HG03045 (cell line): ENCODE data around the gene ELN.

Source experiments
- ATAC-seq: cut with Tn5 transposase; IDR thresholded peaks from one replicate; pipeline ENCODE4 v1.9.1; 2021; ENCODE audit warnings: mild to moderate bottlenecking, moderate library complexity; ENCODE audit not compliant: unreplicated experiment

ELN gene

DNA sequence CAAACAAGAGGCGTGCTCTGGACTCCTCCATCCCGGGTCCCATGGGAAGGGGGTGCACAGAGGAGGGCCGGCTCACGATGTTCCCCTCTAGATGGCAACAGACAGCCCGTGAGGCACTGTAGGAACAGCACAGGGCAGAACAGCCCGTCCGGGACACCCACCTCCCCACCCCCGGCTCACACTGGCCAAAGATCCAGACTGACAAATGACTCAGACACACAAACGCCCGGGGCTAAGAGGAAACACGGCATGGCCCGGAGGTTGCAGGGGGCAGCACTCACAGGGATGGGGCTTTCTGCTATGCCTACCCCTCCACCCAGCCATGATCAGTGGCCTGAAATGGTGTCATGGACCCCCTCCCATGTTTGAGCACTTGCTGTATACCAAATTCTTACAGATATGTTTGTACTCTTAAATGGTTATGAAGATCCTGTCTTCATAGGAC is 4.9 kb upstream of the ELN start:
- no peak for ATAC-seq

DNA sequence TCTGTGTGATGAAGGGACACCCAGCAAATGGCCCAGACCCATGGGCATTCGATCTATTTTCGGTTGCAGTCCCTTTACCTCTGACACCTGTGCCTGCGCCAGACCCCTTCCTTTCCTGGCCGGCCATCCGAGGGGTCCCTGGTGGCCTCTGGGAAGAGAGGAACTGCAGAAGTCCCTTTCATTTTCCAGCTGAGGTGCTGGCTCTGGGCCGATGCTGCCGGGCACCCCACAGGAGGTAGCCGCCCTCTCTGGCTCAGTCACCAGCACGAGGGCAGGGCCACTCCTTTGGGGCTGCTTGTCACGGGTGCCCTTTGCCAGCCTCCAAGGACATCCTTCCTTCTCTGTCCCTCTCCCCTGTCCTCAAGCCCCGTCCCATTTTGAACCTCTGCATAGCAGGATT is 4.2 kb upstream of the ELN start:
- ATAC-seq = no peak

DNA sequence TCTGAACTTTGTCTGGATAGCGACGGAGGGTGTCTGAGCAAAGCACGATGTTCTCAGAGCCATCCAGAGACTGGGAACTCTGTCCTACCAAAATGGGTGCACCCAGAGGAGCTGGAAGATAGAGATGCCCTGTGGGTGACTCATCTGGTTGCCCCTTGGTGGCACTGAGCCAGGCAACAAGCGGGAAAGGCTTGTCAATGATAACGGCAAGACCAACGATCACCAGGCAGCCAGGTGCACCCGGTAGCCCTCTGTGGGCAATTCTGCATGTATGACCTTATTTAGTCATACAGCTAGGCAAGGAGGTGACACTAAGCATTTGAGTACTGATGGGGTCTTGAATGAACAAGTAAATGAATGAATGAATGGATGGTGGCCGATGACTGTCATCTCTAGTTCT is 2.8 kb upstream of the ELN start:
- no peak for ATAC-seq

DNA sequence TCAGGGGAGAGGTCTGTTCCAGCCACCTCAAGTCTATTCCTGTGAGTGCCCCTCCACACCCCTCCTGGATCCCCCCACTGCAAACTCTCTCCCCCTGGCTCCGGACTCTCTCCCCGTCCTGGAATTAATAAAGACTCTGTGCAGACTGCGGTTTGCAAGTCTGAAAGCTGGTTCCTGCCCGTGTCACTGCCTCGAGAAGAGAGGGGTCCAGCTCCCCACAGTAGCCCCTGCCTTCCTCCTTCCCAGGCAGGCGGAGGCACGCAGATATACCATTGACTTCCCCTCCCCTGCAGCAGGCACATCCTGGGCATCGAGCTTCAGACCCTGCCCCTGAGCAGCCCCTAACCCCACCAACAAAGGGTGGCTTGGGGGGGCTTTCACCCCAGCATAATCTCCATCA is 2.2 kb upstream of the ELN start:
- no peak for ATAC-seq

DNA sequence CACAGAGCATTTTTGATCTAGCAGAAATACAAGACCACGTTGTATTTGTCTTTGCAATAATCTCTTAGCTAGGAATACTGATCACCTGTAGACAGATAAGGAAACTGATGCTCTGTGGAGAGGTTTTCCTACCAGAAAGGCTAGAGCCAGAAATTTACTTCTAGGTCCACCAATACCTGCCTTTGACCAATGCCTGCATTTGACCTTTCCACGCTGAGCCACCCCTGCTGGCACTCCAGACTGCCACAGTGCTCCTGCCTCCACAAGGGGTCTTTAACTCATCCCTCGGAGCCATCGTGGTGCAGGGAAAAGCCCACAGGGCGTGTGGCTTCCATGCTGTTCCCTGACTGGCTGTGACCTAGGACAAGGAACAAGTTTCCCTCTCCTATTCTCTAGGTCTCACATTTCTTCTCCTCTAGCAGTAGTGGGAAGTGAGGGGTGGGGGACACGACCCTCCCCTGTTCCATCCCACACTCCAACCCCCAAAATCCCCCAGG is 1.5 kb upstream of the ELN start:
- ATAC-seq = no peak

DNA sequence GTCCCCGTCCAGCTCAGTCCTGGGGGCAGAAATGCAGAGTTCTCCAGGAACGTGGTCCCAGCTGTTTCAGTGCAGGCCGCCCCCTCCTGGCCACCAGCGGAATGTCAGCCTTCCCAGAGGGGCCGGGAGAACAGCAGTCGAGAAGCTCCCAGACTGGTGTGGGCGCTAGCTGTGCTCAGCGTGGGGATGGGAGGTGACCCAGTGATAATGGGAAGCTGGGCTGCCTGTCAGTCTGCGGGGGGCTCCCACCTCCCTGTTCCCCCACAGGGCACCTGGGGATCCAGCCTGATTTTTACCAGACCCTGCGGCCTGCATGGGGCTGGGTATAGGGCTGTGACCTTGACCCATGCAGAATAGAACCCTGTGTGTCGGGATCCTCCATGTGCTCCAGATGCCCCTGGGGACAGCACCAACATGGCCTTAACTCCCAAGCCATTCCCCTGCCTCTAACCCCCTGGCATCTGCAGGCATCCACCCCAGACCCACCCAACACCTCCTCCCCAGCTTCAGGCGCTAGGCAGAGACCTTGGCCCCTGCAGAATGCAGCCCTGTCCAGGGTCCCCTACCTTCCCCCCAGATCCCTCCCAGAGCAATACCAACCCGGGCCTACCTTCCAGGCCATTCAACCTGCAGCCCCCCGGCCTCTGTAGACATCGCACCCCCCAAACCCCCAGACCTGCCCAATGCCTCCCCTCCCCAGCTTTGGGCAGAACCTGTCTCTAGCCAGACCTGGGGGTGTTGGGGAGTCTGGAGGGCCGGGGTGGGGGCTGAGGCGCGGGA is 880 bp upstream of the ELN start:
- ATAC-seq = no peak

DNA sequence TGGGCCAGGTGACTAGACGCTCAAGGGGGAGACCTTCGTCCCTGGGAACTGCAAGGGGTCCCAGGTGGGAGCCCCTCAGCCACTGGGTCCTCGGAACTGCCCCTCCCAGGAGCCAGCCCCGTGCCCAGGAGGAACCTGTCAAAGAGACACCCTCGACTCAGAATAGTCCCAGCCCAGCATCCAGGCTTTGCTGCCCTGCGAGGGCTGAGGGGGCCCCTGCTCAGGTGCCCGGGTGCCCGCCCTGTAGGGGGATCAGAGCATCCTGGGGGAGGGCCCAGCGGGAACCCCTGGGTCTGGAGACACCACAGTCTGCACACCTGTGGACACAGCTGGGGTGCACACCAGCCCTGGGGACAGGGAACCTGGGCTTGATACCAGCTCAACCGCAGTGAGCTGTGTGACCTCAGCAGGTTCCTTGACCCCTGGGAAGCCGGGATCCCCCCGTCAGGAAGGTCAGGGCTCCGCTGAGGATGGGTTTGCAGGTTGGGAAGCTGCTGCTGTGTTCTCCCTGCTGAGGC is 407 bp downstream of the ELN start:
- no peak for ATAC-seq

DNA sequence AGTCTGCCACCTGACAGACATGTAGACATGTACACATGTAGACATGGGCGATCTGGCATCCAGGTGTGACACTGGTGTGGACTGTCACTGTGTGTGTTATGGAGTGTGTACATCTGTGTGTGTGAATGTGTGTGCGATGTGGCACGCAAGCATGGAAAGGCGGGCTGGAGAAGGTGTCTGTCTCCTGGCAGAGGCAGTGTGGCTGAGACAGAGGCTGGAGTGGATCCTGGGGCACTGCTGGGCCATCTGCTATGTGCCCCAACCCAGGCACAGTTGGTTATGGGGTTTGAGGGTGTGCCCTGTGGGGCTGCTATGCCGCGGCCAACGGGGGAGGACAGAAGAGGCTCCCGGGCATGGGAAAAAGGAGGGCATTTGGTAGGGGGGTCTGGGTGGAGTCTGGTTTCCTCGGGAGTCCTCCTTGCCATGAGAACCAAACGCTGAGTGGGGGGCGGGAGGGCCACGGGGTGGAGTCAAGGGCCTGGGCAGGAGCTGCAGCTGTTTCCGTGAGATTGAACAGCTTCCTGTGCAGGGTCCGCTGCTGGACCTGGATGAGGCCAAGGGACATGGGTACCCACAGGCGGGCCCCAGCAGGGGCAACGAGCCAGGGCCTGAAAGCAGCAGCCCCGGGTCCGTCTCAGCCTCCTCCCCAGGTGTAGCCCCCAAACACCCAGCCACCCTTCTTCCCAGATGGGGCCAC is 1.3 kb downstream of the ELN start:
- ATAC-seq = no peak

DNA sequence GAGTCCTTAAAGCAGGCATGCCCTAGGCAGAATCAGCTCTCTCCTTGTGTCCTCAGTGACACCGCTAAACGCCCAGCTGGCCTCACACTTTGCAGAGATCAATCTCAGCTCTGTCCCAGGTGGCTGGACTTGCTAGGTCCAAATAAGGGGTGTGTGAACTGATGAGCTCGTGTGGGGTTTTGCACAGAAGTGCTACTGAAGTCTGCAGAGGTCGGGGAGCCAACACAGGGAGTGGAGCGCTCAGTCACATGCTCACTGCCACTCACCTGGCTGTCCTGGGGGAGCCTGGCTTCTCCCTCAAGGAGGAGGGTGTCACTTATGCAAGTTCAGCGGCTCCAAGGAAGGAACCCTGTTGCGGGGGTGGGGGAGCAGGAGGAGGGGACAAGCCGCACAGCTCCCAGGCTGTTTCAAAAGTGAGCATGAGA is 2.0 kb downstream of the ELN start:
- no peak for ATAC-seq

DNA sequence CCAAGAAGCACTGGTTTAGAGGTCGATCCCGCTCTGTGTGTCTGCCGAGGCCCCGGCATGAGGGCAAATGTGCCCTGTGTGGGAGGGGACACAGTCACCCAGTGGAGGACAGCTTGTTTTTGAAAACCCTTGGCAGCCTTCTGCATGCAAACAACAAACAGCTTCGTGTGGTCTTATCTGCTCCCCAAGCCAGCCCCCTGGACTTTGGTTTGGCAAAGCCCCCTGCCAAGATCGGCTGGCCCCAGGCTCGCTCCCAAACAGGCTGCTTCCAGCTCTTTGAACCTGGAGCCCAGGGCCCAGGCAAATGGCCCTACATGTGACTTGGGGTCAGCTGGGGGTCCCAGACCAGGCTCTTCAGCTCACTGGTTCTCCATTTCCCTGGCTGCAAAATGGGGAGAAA is 2.9 kb downstream of the ELN start:
- no peak for ATAC-seq

DNA sequence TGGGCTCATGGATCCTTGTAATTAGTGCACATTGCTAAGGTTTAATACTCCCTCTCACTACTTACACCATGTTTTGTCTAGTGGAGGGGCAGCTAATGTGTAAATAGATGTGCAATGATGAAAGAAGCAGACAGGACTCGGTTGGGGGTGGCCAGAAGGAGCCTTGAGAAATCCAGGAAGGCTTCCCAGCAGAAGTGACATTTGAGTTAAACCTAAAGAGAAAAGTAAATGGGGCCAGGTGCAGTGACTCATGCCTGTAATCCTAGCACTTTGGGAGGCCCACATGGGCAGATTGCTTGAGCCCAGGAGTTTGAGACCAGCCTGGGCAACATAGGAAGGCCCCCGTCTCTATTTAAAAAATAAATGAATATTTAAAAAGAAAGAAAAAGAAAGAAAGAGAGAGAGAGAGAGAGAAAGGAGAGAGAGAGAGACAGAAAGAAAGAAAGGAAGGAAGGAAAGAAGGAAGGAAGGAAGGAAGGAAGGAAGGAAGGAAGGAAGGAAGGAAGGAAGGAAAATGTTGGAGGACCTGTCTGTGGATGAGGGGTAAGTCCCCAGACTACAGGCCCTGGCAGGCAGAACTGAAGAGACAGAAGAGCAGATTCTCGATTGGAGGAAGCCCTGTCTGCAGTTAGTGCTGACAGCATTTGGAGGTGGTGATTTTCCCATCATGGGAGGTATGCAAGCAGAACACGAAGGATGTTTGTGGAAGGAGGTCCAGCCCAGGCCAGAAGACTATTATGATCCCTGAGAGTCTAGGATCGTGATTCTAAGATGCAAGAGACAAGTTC is 3.6 kb downstream of the ELN start:
- no peak for ATAC-seq

DNA sequence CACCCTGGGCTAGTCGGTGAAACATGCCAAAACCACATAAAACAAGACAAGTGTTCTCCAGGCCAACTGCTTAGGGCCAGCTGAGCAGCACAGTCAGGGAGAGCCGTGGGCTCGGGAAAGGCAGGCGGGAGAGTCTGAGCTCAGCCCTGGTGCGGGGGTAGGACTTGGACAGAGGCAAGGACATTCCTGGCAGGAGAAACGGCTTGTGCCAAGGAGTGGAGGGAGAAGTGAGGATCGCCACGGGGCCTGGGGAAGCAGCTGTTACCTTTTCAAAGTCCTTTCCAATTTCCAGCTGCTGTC is 4.2 kb downstream of the ELN start:
- ATAC-seq = no peak

DNA sequence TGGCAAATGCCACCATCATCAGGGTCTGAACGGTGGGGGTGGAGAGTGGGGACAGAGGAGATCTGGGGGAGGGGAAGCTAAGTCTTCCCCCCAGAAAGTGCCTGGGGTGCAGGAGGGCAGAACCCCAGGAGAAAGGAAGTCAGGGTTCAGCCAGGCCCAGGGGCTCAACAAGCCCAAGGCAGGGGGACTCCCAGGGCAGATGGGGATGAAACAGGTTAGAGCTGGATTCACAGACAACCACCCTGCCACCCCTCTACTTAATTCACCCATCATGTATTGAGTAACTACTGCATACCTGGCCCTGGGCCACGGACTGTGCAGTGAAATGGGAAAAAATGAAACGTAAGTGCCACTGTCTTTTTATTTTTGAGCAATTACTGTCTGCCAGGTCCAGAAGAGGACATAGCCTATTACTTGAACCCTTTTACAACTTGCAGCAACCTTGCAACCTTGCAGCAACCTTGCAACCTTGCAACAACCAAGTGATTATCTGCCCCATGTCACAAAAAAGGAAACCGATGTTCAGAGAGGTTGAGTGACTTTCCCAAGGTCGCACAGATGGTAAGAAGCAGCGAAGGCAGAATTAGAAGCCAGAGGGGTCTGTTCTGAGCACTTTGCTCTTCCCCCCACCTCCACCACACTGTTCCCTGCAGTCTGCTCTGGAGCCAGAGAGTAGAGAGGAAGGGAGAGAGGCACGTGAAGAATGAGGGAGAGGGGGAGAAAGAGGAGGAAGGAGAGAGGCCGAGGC is 4.8 kb downstream of the ELN start:
- no peak for ATAC-seq

DNA sequence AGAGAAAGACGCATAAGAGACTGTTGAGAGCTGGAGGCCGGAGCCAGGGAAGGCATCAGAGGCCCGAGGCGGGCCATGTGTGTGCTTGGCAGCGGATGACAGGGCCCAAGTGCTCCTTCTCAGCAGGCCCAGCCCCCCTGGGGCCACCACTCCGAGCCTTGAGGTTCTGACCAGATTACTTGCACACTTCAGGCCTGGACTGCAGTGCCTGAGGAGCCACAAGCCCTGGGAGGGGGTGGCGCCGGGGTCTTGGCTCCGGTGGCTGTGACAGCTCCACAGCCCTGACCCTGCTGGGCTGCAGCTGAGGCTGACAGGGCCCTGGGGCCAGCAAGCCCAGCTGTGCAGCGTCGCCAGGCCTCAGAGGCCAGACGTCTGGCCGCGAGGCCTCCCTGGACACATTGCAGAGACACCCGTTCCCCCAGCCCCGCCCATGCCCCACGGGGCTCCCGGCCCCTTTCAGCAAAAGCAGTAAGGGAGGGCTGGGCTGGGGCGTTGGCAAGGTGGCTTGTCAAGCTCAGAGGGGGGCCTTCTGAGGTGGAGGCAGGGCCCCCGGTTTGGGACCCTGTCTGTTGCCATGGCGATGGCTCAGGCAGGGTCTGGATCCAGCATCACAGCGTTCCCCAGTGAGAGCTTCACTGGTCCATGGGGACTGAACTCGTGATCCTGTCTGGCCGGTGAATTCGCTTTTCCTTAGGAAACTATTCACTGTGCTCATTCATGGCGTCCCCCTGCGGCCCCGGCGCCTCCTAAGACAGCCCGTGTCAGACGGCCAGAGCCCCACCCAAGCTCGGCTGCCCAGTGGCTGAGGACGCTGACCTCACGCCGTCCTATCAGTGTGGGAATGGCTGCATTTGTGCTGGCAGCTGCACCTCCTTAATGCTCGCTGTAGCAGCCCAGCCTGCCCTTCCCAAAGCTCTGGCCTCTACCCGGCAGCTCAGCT is 5.7 kb downstream of the ELN start:
- no peak for ATAC-seq

DNA sequence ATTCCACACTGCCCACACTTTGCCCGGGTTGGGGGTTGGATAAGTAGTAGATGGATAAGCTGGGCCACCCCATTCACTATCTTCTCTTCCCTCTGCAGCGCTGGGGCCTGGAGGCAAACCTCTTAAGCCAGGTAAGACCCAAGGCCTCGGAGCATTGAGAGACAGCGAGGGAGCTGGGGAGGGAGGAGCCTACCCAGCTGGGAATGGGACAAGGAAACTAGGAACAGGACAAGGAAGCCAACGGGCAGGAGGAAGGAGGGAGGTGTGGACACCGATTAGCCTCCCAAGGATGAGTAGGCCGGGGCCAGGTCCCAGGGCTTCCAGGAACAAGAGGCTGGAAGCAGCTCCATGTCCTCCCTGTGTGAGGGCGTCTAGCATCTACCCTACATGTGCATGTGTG is 9.6 kb downstream of the ELN start:
- no peak for ATAC-seq

DNA sequence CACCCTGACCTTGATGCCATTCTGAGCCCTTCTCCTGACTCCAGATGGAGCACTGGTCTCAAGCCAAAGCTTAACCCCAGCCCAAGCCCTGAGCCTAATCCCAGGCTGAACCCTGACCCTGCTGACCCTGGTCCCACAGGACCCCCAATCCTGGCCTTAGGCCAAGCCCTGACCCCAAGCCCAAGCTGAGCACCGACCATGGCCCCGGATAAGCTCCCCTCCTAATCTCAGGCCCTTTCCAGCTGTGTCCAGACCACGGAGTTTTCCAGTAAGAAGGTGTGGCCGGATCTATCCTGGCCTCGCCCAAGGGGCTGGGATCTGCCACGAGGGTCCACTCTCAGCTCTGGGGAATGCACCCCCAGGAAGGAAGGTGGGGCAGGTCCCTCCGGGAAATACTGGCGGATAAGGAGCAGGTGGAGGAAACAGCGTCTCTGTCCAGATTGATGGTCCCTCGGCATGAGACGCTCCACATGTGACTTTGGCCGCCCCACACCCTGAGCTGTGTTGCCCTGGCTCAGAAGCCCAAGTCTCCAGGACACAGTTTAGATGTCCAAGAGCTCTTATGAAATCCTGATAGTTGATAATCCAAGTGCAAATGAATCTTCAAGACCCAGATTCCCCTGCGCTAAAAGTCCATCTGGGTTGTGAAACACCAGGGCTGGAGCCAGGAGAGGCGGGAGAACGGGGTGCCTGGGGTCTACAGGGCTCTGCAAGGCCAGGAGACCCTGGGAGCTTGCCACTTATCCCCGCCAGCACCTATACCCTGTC is 10.4 kb downstream of the ELN start:
- ATAC-seq = no peak

DNA sequence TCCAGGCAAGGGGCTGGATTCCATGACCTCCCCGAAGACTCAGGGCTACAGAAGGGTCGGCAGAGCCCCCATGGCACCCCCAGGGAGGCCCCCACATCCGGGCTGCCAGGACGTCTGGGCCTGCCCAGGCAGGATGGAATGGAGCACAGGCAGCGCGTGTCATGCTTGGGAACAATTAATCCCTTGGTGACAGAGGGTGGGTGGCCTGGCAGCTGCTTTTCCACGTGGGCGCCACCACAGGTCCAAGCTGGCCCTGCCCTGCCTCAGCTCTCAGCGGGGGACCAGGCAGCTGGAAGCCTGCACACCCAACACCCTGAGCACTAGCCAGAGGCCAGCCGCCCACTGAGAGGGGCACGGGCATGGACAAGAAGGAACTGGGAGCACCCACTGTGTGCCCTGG is 11.4 kb downstream of the ELN start:
- no peak for ATAC-seq

DNA sequence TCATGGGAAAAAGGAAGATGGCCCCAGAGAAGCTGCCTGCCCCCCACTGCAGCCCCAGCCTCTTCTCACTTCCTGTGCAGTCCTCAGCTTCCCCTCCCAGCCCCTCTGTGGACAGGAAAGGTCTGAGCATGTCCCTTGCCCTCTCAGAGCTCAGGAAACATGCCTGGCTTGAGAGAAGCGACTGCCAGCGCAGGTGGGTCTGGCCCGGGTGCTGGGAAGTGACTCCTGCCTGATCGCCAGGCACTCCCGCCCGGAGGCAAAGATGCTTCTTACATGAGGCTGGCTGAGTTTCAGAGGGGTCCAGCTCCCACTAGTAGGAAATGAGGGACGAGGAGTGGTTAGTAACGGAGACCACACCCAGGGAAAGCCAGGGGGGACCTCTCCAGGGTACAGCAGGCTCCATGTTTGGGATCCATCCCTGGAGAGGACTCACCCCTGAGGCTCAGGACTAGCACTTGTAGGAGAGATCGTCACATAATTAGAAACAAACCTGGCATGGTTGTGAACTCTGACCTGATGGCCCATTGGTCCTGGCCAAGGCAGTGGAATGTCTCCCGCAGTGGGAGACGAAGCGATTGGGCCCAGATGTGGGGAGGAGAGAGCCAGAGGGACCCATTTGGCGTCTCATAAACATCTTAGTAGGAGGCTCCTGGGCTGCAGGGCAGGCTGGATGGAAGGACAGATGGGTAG is 12.3 kb downstream of the ELN start:
- ATAC-seq = no peak
